HG02840 (cell line): ENCODE results near the gene UMODL1.
"Not testable (repeated sequence)": the region's sequence is repeated elsewhere in the genome, so short reads cannot be mapped to it uniquely, and the experiment has no call there.

Source experiments
- ATAC-seq: cut with Tn5 transposase; IDR thresholded peaks from one replicate; pipeline ENCODE4 v1.9.1; 2021; ENCODE audit warnings: mild to moderate bottlenecking, moderate library complexity, moderate number of reproducible peaks; ENCODE audit not compliant: unreplicated experiment, low FRiP score

Gene UMODL1

DNA sequence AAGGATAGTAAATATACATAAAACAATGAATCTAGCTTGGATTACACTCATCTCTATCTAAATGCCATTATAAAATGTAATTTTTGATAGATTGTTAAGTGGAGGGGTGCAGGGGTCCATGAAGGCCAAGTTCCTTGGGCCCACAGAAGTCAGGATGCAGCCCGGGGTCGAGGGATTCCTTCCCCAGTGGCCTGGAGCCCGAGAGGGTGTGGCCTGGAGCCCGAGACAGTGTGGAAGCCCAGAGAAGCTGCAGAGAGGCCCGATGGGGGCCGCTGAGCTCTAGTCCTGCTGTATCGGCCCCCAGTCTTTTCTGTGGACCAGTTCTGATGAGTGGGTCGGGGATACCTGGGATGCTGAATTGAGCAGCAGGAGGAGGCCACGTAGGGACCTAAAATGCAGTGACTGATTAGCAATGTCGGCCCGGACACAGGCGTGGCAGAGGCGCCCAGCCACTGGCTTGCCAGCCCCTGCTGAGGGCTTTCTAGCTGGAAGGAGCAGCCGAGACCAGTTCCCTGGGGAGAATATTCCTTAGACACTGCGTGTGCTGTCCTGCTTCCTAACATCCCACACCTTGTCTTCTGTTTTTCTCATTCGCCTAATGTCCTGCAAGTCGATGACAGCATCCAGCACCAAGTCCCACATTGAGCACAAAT, 38.9 kb downstream of the UMODL1 start:
- ATAC-seq: no peak

DNA sequence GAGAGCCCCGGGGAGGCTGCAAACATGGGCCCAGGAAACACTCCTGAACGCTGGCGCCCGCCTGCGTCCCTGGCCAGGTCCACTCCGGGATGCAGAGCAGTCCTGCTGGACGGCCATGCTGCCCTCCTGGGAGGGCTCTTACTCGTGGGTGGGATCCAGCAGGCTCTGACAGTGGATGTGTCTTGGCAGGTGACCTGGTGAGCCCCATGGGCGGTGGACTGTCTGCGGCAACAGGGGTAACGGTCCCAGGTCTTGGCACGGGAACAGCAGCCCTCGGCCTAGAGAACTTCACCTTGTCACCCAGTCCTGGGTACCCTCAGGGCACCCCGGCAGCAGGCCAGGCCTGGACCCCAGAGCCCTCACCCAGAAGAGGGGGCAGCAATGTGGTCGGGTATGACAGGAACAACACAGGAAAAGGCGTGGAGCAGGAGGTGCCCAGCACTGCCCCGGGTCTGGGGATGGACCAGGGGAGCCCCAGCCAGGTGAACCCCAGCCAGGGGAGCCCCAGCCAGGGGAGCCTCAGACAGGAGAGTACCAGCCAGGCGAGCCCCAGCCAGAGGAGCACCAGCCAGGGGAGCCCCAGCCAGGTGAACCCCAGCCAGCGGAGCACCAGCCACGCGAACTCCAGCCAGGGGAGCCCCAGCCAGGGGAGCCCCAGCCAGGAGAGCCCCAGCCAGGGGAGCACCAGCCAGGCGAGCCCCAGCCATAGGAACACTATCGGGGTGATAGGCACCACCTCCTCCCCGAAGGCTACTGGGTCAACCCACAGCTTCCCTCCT, 39.8 kb downstream of the UMODL1 start:
- no peak for ATAC-seq

DNA sequence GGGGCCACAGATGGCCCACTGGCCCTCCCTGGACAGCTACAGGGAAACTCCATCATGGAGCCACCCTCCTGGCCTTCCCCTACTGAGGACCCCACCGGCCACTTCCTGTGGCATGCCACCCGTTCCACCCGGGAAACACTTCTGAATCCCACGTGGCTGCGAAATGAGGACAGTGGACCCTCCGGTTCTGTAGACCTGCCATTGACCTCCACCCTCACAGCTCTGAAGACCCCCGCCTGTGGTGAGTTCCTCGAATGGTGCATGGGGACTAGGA, 40.3 kb downstream of the UMODL1 start:
- no peak for ATAC-seq

DNA sequence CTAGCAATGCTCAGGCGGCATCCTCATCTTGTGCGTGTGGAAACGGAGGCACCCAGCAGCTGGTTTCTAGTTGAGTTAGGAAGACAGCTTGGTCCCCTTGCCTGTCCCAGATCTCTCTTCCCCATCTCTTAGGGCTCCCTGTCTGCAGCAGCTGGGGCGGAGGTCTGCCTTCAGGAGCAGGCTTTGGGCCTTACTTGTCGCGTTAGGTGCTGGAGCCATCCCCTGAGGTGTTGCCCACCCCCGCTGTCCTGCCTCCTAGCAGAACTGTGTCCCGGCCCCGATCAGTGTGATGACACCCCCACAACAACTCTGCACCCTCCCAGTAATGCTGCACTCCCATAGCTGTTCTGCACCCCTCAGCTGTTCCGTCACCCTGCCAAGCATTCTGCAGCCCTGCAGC, 40.7 kb downstream of the UMODL1 start:
- ATAC-seq: no peak

DNA sequence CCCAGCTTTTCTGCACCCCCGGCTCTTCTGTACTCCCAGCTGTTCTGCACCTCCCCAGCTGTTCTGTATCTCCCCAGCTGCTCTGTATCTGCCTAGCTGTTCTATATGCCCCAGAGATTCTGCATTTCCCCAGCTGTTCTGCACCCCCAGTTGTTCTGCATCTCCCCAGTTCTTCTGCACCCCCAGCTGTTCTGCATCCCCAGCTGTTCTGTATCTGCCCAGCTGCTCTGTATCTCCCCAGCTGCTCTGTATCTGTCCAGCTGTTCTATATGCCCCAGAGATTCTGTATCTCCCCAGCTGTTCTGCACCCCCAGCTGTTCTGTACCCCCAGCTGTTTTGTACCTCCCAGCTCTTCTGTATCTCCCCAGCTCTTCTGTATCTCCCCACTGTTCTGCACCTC, 41.1 kb downstream of the UMODL1 start:
- ATAC-seq: no peak

DNA sequence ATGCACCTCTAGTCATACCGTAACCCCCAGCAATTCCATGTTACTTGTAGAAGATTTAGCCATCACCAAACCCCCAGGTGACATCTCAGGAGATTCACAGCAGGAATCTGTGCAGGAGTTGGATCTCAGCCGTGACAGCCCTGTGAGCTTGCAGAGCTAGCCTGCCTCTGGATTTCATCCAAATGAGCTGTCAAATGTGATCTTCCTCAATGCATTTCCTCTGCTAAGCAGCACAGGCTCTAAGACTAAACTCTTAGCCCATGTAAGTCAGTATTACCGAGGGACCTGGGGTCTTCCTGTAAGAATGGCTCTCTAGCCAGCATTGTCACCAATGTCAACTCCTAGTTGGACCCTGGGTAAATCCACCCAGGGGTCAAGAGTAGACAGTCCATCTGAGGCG, 41.7 kb downstream of the UMODL1 start:
- ATAC-seq: no peak

DNA sequence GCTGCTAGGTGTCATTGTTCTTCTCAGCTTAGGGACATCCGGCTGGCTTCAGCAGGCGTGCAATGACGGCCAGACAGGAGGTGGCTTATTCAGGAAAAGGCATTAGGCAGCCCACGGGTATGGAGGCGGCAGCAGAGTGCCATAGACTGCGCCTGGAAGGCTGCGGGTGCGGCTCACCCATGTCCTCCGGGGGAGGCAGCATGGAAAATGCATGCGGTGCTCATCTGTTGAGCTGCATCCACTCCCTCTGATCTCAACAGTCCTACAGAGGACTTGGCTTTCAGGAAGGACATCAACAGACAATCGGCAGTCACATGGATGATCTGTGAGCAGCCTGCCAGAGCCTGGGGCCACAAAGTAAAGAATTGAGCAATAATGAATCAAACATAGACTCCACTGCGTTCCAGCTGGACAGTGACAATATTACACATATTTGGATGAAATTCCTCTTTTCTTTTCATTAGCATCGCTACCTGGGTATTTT, 42.9 kb downstream of the UMODL1 start:
- ATAC-seq: no peak

DNA sequence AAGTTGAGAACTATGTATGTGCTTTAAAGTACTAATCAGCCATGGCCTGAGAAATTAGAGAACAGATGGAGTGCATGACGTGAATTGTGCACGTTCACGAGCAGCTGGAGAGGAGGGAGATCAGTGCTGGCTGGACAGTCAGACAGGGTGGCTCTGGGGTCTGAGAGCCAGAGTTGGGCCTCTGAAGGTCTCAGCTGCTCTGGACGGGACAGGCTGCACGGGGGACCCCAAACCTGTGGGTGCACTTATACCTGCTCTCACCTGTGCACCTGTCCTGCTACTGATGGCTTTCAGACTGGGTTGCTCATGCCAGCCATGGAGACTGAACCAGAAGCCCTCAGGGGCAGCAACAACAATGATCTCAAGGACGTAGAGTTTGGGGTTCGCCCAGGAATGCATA, 43.5 kb downstream of the UMODL1 start:
- no peak for ATAC-seq

DNA sequence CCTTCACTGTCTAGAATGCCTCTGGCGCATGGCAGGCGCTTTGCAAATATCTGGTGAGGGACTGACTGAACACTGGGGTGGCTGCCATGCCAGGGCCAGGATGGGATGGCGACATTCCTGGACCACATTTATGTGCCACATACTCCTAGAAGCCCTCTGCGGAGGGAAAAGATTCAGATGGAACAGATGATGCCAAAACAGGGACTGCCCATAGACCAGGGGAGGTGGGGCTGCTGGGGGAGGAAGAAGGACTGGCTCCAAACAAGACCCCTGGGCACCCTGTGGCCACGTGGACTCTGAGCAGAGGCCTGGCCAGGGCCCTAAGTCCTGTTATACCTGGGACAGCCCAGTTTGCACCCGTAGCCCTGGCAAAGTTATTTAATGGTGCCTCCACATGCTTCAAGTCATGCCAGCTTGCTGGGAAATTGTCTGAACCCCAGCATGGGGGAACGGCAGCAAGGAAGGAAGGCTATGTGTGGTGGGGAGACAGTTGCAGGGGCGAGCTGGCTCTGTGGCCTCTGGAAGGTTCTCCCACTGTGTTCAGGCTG, 44.1 kb downstream of the UMODL1 start:
- no peak for ATAC-seq

DNA sequence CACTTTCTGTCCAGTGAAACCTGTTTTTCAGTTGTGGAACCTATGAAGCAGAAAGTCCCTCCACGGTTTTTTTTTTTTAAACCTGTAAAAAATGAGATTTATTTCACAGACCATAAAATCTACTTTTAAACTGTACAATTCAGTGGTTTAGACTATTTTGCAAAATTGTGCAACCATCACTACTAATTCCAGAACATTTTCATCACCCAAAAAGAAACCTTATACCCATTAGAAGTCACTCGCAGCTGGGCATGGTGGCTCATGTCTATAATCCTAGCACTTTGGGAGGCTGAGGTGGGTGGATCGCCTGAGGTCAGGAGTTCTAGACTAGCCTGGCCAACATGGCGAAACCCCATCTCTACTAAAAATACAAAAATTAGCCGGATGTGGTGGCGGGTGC, 45.4 kb downstream of the UMODL1 start:
- ATAC-seq: not testable (repeated sequence)

DNA sequence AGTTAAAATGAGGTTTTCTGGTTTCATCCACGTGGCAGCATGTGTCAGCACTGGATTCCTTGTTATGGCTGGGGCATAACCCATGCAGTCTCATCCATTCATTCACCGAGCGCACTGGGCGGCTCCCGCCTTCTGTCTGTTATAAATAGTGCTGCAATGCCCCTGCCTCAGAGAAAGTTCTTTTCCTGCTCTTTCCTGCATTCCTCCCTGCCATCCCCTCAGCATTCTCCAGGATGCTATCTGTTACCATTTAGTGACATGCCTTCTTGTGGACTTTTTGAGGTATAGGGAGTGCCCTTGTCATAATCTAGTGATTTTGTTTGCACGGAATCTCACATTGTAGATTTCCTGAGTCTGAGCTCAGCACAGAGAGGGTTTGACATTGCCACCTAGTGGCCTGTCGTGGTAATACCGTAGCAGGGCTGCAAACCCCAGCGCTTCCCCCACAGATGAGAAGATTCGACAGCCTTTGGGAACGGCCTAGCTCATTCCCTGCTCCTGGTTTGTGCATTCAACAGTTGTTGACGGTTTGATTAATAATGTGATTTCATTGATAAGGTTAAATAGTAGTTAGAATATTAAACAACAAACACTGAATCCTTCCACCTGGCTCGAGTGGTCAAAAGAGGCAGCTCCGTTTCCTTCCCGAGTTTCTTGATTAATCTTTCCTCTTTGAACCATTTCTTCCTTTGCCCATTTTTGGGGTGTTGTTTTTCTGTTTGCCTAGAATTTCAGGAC, 46.3 kb downstream of the UMODL1 start:
- ATAC-seq: peak; percentile 66

DNA sequence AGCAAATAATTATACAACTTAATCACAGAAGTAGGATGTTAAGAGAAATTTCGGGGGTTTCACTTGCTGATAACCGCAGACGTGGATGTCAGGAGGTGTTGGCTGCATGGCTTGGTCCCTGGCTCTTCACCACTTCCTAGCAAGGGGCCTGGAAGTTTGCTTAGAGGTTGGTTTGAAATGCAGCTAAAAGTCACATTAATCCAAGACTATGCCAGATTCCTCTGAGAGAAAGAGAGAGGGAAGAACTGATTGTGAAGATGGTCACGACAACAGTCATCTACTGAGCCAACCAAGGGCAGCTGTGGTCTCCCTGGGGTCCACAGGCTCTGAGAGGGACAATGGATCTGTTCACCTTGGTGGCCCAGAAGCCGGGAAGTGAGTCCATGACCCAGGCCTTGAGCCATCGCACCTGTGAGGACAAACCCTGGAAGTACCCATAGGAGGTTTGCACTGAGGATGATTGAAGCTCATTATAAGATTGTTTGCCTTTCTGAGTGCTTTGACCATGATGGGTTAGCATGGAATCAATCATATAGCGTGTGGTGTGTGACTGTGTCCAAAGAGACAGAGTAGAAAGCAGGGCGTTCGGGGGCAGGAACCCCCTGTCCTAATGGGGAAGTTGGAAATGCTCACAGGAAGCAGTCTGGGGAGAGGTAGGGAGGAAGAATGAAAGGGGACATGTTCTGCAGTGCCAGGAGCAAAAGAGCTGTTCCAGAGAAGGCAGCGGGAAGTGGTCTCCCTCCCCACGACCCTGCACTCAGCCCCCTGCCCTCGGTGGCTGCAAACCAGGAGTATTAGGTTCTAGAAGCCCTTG, 47.1 kb downstream of the UMODL1 start:
- no peak for ATAC-seq

DNA sequence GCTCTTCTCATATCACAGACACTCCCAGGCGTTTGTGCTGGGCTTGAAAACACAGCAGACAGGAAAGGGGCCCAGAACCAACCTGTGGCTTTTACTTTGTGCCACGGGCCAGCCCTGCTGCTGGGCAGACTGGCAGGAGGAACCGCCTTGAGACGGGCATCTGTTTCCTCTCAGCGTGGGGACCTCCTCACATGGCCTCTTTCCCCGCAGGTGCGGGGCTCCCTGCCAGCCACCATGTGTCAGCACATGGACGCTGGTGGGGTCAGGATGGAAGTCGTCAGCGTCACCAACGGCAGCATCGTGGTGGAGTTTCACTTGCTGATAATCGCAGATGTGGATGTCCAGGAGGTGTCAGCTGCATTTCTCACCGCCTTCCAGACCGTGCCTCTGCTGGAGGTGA, 47.8 kb downstream of the UMODL1 start:
- ATAC-seq: no peak

DNA sequence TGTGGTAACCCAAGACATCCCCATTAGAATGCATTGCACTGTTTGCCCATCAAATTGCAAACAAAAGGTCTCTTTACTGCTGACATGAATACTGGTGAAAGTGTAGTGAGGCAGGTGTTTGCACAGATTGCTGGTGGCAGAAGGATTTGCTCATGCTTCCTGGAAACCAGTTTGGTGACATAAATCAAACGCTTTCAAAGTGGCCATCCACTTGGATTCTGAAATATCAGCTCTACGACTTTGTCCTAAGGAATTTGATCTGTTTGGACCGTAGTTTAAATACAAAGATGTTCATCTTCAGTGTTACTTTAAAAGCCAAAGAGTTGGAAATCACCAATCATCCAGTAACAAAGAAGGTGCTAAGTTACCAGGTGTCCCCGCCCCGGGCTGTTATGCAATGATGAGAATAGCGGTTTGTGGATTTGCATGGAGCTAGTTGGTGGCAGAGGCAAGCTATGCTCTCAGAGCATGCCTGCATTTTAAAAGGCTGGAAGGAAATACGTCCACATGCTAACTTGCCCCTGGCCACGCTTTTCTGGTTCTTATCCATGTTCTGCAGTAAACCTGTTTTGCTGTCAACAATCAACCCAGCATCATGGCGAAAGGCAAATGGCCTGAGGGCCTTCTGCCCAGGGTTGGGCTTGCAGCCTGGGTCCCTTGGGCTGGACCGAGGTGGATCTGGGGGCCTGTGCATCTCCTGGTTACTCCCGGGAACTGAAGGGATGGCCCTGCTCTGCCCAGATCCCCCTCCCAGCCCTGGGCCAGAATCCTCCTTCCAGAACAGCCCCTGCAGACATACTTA, 49.2 kb downstream of the UMODL1 start:
- peak; percentile 51 for ATAC-seq

DNA sequence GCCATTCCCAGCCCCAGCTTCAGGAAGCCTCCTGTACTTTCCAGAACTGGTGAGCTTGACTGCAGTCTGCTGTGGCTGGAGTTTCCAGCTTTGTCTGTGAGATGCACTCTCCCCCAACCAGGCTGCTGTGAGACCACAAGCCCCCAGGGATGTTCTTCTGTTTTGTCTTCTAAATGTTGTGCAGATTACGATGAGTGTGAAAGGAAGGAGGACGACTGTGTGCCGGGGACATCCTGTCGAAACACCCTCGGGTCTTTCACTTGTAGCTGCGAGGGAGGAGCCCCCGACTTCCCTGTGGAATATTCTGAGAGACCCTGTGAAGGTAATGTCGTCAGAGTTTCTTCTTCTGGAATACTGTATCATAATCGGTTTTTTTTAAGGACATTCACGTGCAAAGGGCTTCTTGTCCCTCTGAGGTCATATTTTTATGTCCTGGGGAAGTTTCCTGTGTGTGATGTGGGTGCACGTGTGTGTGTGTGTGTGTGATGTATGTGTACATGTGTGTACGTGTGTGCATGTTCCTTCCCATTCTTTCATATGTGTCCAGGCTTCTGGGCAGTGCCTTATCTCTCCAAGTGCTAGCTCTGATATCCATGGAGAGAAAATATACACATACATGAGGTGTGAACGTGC, 49.9 kb downstream of the UMODL1 start:
- ATAC-seq: no peak

DNA sequence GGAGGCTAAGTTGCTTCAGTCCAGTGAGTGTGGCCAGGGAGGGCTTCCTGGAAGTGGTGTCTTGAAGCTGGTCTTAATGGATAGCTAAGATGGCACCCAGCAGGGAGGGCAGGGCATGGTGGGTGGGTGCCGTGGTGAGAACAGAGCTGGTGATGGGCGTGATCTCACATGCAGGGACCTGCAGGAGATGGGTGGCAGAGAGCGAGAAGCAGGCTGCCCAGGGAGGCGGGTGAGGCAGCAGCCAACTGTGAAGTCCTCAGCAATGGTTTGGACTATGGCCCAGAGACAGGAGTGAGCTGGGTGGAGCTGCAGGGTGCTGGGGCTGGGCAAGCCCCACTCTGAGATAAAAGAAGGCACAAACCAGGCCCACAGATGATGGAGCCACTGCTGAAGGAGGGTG, 50.7 kb downstream of the UMODL1 start:
- no peak for ATAC-seq

DNA sequence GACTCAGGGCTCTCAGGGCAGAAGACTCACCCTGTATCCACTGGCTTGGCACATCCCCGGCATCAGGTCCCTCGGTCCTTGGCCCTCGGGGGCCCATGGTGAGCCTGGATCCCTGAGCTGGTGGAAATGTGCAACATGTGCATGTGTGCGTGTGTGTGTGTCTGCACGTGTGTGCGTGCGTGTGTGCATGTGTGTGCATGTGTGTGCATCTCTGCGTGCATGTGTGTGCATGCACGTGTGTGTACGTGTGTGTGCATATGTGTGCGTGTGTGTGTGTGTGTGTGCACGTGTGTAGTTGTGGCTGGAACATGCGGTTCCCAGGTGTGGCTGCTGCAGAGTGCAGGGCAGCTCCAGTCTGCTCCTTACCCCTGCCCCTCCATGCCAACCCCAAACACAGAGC, 51.3 kb downstream of the UMODL1 start:
- ATAC-seq: no peak

DNA sequence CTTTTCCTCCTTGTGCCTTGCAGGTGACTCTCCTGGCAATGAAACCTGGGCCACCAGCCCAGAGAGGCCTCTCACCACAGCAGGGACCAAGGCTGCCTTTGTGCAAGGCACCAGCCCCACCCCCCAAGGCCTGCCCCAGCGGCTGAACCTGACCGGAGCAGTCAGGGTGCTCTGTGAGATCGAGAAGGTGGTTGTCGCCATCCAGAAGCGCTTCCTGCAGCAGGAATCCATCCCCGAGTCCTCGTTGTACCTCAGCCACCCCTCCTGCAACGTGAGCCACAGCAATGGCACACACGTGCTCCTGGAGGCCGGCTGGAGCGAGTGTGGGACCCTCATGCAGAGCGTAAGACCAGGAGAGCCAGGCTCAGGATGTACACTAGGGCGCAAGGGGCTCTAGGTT, 51.7 kb downstream of the UMODL1 start:
- no peak for ATAC-seq

DNA sequence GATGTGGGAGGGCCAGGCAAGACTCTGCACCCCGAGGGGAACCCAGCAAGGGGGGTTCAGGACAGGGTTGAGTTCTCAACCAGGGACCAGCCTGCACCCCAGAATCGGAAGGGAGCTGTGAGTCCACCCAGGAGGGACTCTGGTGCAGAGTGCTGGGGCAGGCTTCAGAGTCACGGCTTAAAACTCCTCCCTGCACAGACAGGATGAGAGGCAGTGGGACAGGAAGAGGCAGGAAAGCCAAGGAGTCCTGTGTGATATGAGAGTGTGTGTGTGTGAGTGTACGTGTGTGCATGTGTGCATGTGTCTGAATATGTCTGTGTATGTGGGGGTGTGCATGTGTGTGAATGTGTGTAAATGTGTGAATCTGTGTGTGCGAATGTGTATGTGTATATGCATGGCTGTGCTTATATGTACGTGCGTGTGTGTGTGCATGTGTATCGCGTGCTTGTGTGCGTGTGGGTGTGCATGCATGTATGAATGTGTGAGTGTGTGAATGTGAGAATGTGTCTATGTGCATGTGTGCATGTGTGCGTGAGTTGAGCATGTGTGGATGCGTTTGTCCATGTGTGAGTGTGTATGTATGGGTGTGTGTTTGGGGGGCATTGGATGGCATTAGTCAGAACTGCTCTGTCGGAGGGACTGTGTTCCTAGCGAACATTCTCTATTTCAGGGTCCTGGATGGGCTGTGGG, 52.2 kb downstream of the UMODL1 start:
- ATAC-seq: no peak
